Progenitor cell of endocrine pancreas (in vitro differentiated cells): ENCODE measurements around the gene ZSWIM8. TPM values are rescaled to one million over a fixed set of nuclear protein-coding genes. Genes with fewer than 3 reads are reported as not detected.

Experiments used
- DNase-seq: peaks from one replicate; pipeline ENCODE4 v3.0.0; 2021; ENCODE audit warnings: low spot score; ENCODE audit not compliant: unreplicated experiment
- H3K27ac Mint-ChIP-seq: 2 replicates; pipeline ENCODE4 v1.8.0; 2021; ENCODE audit warnings: mild to moderate bottlenecking, moderate library complexity, mixed read lengths
- H3K27me3 Mint-ChIP-seq: 2 replicates; pipeline ENCODE4 v1.8.0; 2021; ENCODE audit warnings: mixed read lengths
- H3K36me3 Mint-ChIP-seq: 2 replicates; pipeline ENCODE4 v1.8.0; 2022; ENCODE audit warnings: mixed read lengths; ENCODE audit not compliant: insufficient read depth
- H3K4me1 Mint-ChIP-seq: 2 replicates; pipeline ENCODE4 v1.8.0; 2021; ENCODE audit warnings: low read depth, mixed read lengths
- H3K4me3 Mint-ChIP-seq: 2 replicates; pipeline ENCODE4 v1.8.0; 2021; ENCODE audit warnings: low read depth, mild to moderate bottlenecking, moderate library complexity, mixed read lengths
- H3K9me3 Mint-ChIP-seq: 2 replicates; pipeline ENCODE4 v1.8.0; 2021; ENCODE audit warnings: low read depth, mixed read lengths
- total RNA-seq: library from RNA; stranded (reverse); gene quantifications from 2 replicates; pipeline ENCODE4 v1.2.1, GENCODE V29; 2021
- TF ChIP-seq, protein P1 (sequence below): fragments of 200-600 bp; sonication (generic); IDR thresholded peaks from one replicate; pipeline ENCODE4 v1.5.0; 2021; ENCODE audit warnings: antibody characterized with exemption, mild to moderate bottlenecking; ENCODE audit not compliant: unreplicated experiment

ZSWIM8 gene
- total RNA-seq, 1 donor from 2014 or later, result 144 TPM

DNA sequence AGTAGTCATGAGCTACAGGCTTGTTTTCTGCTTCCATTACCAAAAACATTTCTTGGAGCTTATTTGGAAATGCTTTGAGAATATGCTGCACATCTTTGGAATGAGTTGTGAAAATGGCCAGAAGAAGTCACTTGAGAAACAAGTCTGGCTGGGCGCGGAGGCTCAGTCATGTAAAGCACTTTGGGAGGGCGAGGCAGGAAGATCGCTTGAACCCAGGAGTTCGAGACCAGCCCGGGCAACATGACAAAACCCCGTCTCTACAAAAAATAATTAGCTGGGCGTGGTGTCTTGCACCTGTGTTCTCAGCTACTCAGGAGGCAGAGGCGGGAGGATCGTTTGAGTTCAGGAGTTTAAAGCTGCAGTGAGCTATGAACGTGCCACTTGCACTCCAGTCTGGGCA, 4.4 kb upstream of the ZSWIM8 start:
- Mint-ChIP-seq H3K27ac (peak overlapping the region; percentile 97), H3K4me1 (peaks cover 28% of the 10 kb centered on the region), H3K27me3 (no peaks in the 10 kb centered on the region), H3K36me3 (peaks cover 4% of the 10 kb centered on the region), H3K9me3 (no peaks in the 10 kb centered on the region), H3K4me3 (peak overlapping the region; percentile 98)
- TF ChIP-seq, protein P1, sequence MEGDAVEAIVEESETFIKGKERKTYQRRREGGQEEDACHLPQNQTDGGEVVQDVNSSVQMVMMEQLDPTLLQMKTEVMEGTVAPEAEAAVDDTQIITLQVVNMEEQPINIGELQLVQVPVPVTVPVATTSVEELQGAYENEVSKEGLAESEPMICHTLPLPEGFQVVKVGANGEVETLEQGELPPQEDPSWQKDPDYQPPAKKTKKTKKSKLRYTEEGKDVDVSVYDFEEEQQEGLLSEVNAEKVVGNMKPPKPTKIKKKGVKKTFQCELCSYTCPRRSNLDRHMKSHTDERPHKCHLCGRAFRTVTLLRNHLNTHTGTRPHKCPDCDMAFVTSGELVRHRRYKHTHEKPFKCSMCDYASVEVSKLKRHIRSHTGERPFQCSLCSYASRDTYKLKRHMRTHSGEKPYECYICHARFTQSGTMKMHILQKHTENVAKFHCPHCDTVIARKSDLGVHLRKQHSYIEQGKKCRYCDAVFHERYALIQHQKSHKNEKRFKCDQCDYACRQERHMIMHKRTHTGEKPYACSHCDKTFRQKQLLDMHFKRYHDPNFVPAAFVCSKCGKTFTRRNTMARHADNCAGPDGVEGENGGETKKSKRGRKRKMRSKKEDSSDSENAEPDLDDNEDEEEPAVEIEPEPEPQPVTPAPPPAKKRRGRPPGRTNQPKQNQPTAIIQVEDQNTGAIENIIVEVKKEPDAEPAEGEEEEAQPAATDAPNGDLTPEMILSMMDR, result no peak
- DNase-seq, result no peak

DNA sequence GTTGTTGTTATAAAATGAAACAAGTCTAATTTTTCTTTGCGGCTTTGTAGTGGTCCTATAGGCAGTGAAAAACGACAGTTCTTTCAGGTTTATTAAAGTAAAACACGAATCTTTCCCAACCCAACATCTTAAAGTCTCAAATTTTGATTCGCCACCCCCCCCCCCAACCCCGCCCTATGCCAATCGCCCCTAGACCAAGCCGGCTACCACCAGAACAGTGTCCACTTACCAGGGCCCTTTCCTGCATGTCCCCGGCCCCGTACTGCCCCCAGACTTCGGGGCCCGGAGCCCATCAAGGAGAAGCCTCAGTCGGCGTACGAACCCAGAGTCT, 3.9 kb upstream of the ZSWIM8 start:
- Mint-ChIP-seq H3K27ac (peak overlapping the region; percentile 97), H3K36me3 (peaks cover 4% of the 10 kb centered on the region), H3K9me3 (no peaks in the 10 kb centered on the region), H3K4me1 (peaks cover 34% of the 10 kb centered on the region), H3K27me3 (no peaks in the 10 kb centered on the region), H3K4me3 (peak overlapping the region; percentile 98)
- no peak for DNase-seq
- TF ChIP-seq, protein P1, result no peak

DNA sequence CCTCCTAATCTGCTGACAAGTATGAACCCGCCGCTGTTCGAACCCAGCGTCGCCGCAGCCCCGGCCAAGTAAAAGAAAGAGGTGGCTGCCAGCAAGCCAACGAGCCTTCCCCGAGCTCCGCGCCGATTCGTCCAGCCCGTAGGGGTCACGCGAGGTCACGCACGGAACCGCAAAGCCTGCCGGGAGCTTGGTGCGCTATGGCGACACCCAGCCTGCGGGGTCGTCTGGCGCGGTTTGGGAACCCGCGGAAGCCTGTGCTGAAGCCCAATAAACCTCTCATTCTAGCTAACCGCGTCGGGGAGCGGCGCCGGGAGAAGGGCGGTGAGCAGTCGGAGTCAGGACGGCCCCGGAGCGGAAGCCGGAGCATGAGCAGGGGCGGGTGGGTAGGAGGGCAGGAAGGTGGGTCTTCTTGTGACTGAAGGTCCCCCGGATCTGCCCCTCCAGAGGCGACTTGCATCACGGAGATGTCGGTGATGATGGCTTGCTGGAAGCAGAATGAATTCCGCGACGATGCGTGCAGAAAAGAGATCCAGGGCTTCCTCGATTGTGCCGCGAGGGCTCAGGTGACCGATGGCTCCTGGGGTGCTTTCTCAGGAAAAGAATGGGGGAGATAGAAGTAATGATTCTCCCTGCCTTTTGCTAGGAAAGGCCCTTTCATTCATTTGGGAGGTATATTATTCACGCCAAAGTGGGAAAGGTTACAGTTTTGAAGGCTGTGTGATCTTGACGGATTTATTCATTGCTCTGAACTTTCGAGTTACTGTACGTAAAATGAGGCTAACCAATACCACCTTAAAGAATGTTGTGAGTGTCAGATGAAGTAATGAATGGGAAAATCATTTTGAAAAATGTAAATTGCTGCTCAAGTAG, 3.3 kb upstream of the ZSWIM8 start, which contains the start of gene CHCHD1:
Gene CHCHD1 (plus strand): TSS at position 170 of the 870 bp plus-strand sequence. CDS start 28 bp downstream, at position 198.
- Mint-ChIP-seq H3K36me3 (peaks cover 2% of the 10 kb centered on the region), H3K4me1 (peaks cover 36% of the 10 kb centered on the region)
- TF ChIP-seq, protein P1, result no peak

DNA sequence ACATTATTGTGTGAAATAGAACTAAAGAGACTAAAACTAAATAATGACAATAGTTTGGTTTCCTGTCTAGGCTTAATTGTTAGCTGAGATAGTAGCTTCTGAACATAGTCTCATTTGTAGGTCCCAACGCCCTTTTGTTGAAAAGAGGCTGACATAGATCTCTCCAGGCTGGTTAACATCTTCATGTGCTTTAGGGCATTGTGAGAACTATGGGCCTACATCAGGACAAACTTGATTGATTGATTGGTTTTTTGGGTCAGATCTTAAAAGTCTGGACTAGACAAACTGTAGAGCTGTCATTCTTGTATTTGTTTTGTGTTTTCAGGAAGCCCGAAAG, 2.7 kb upstream of the ZSWIM8 start:
- Mint-ChIP-seq H3K9me3 (no peaks in the 10 kb centered on the region), H3K36me3 (peaks cover 2% of the 10 kb centered on the region), H3K27me3 (no peaks in the 10 kb centered on the region), H3K4me3 (peak overlapping the region; percentile 98), H3K4me1 (peaks cover 39% of the 10 kb centered on the region), H3K27ac (peak overlapping the region; percentile 97)
- TF ChIP-seq, protein P1, result no peak
- no peak for DNase-seq

More for the DNA sequence above, 3.3 kb upstream of the ZSWIM8 start, which contains the start of gene CHCHD1:
- Mint-ChIP-seq H3K27me3 (no peaks in the 10 kb centered on the region), H3K4me3 (peak within 1 kb of the TSS; percentile 98), H3K27ac (peak within 1 kb of the TSS; percentile 97), H3K9me3 (no peaks in the 10 kb centered on the region)
- DNase-seq, result peak; percentile 83

DNA sequence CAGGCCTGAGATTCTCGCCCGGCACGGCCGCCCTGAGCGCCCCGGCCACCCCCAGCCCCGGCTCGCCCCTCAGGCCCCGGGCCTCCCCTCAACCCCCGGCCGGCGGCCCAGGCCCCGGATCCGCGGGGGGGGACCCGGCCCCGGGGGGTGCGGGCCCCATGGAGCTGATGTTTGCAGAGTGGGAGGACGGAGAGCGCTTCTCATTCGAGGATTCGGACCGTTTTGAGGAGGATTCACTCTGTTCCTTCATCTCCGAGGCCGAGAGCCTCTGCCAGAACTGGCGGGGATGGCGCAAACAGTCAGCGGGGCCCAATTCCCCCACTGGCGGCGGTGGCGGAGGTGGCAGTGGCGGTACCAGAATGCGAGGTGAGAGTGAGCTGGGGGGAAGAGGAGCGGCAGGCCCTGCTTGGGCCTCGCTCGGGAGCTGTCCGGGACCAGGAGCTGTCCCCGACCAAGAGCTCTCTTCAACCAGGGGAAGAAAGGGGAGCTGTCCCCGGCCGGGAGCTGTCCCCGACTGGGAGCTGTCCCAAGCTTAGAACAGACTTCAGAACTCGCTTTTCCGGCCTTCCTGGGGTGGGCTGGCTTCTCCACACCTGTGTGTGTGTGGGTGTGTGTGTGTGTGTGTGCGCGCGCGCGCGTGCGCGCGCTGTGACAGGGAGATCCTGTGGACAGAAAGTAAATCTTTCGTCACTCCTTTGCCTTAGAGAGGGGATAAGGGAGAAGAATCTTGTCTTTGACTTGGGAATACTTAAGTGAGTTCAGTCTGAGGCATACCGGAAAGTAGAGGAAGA, 510 bp downstream of the ZSWIM8 start:
- TF ChIP-seq, protein P1, result no peak
- no peaks in the 10 kb centered on the region for H3K27me3 Mint-ChIP-seq
- H3K36me3 Mint-ChIP-seq, result peaks cover 7% of the 10 kb centered on the region
- peak overlapping the region; percentile 100 for H3K4me3 Mint-ChIP-seq
- peak; percentile 36 for DNase-seq
- peak overlapping the region; percentile 99 for H3K27ac Mint-ChIP-seq
- H3K9me3 Mint-ChIP-seq, result no peaks in the 10 kb centered on the region
- peaks cover 34% of the 10 kb centered on the region for H3K4me1 Mint-ChIP-seq
